PC-3 (cell line): ENCODE measurements around the gene PLA2G1B. TPM values are rescaled to one million over a fixed set of nuclear protein-coding genes. Genes with fewer than 3 reads are reported as not detected.

Source experiments
- ATAC-seq: fragments of 200-7000 bp; cut with Tn5 transposase; 2 replicates; pipeline ENCODE4 v1.9.1; 2020; ENCODE audit warnings: mild to moderate bottlenecking, moderate library complexity
- BruUV-seq: library from RNA; stranded (reverse); fragments of 400-500 nt; replicated peaks from 2 replicates; lab custom pipeline; 2021; lab: Mats Ljungman, UMichigan
- CTCF ChIA-PET: fragments of 300-600 bp; sonication (Branson Sonifier 250); formaldehyde crosslinking; loops from one replicate; lab custom pipeline; 2022; ENCODE audit warnings: antibody characterized with exemption; lab: Charles Lee
- POLR2A ChIA-PET: fragments of 300-600 bp; sonication (Branson Sonifier 250); formaldehyde crosslinking; loops from one replicate; lab custom pipeline; 2022; ENCODE audit warnings: antibody characterized with exemption; ENCODE audit not compliant: unreplicated experiment; lab: Charles Lee
- DNase-seq: peaks from one replicate; pipeline ENCODE4 v3.0.0-alpha.2; 2015
- H2AFZ ChIP-seq: fragments of 300-600 bp; sonication (generic); 2 replicates; pipeline ENCODE4 v1.6.0; 2016; ENCODE audit warnings: antibody characterized with exemption, low read length
- H3F3A ChIP-seq: fragments of 300-600 bp; sonication (generic); one replicate; pipeline ENCODE4 v1.6.0; 2017; ENCODE audit warnings: antibody characterized with exemption, low read length, control low read depth, mild to moderate bottlenecking; ENCODE audit not compliant: unreplicated experiment
- H3K27ac ChIP-seq: fragments of 300-600 bp; sonication (generic); 2 replicates; pipeline ENCODE4 v1.5.1; 2016; ENCODE audit warnings: mild to moderate bottlenecking, low read length
- H3K27me3 ChIP-seq: fragments of 300-600 bp; sonication (generic); 2 replicates; pipeline ENCODE4 v1.6.1; 2016; ENCODE audit warnings: low read length, mixed read lengths
- H3K36me3 ChIP-seq: fragments of 300-600 bp; sonication (generic); 2 replicates; pipeline ENCODE4 v1.6.1; 2016; ENCODE audit warnings: low read depth, mixed run types, low read length, mixed read lengths
- H3K4me1 ChIP-seq: fragments of 300-600 bp; sonication (generic); 2 replicates; pipeline ENCODE4 v1.5.1; 2016; ENCODE audit warnings: low read length; ENCODE audit not compliant: insufficient read depth
- H3K4me2 ChIP-seq: fragments of 300-600 bp; sonication (generic); 2 replicates; pipeline ENCODE4 v1.6.0; 2016; ENCODE audit warnings: low read length
- H3K4me3 ChIP-seq: fragments of 300-600 bp; sonication (generic); 2 replicates; pipeline ENCODE4 v1.5.1; 2016; ENCODE audit warnings: mild to moderate bottlenecking, low read length, mixed read lengths
- H3K79me2 ChIP-seq: fragments of 300-600 bp; sonication (generic); 2 replicates; pipeline ENCODE4 v1.6.1; 2017; ENCODE audit warnings: low read length, mixed read lengths
- H3K9ac ChIP-seq: fragments of 300-600 bp; sonication (generic); 2 replicates; pipeline ENCODE4 v1.6.0; 2016; ENCODE audit warnings: mild to moderate bottlenecking, low read length
- H3K9me2 ChIP-seq: fragments of 300-600 bp; sonication (generic); replicated peaks from 2 replicates; pipeline ENCODE4 v1.6.1; 2016; ENCODE audit warnings: mixed run types, low read length, mixed read lengths
- H3K9me3 ChIP-seq: fragments of 300-600 bp; sonication (generic); 2 replicates; pipeline ENCODE4 v1.6.1; 2016; ENCODE audit warnings: low read length, mixed read lengths
- H4K20me1 ChIP-seq: fragments of 300-600 bp; sonication (generic); 2 replicates; pipeline ENCODE4 v1.6.1; 2016; ENCODE audit warnings: low read length, mixed read lengths
- EZH2 ChIP-seq: fragments of 300-600 bp; sonication (generic); IDR thresholded peaks from one replicate; pipeline ENCODE4 v1.6.1; 2017; ENCODE audit warnings: antibody characterized with exemption, mild to moderate bottlenecking, low read length; ENCODE audit not compliant: unreplicated experiment
- EZH2phosphoT487 ChIP-seq: fragments of 300-600 bp; sonication (generic); IDR thresholded peaks from 2 replicates; pipeline ENCODE4 v1.6.1; 2018; ENCODE audit warnings: mild to moderate bottlenecking, antibody characterized with exemption, low read length, borderline replicate concordance
- intact Hi-C: fragments of 100-400 bp; cut with micrococcal nuclease; formaldehyde crosslinking; loops from 2 replicates; pipeline ENCODE4 v1.9.0; 2023
- total RNA-seq: library from RNA; depleted of rRNA; stranded (reverse); fragments of >200 nt; gene quantifications from 2 replicates; pipeline ENCODE4 v1.2.3, GENCODE V29; 2014
- TF ChIP-seq, protein P1 (sequence below): fragments of 300-600 bp; sonication (generic); conservative IDR thresholded peaks from 2 replicates; pipeline ENCODE4 v1.5.1; 2017; ENCODE audit warnings: antibody characterized with exemption, low read depth, mild to moderate bottlenecking, low read length

The PLA2G1B gene
- total RNA-seq, 1 experiment from 2014 or later: not detected

- CTCF ChIA-PET: interaction anchor here (0.6 to 0.8 kb wide), 3 partner anchors 12 to 850 kb away, joined by 3 to 5 read pairs (median 5); no protein-coding TSS in a partner anchor
- Histone ChIP-seq H3K27ac (no peak overlapping the region), H3F3A (no peaks in the 10 kb centered on the region), H3K4me2 (no peak overlapping the region), H3K4me1 (peaks cover 6% of the 10 kb centered on the region), H3K4me3 (no peak overlapping the region), H3K36me3 (no peaks in the 10 kb centered on the region), H3K9me2 (no peaks in the 10 kb centered on the region), H4K20me1 (no peaks in the 10 kb centered on the region), H2AFZ (no peak overlapping the region), H3K27me3 (no peaks in the 10 kb centered on the region), H3K9me3 (no peaks in the 10 kb centered on the region), H3K9ac (no peak overlapping the region), H3K79me2 (no peaks in the 10 kb centered on the region)
- BruUV-seq: no TSS peak
- DNase-seq (no peak), ATAC-seq (no peak)
- TF ChIP-seq, protein P1, sequence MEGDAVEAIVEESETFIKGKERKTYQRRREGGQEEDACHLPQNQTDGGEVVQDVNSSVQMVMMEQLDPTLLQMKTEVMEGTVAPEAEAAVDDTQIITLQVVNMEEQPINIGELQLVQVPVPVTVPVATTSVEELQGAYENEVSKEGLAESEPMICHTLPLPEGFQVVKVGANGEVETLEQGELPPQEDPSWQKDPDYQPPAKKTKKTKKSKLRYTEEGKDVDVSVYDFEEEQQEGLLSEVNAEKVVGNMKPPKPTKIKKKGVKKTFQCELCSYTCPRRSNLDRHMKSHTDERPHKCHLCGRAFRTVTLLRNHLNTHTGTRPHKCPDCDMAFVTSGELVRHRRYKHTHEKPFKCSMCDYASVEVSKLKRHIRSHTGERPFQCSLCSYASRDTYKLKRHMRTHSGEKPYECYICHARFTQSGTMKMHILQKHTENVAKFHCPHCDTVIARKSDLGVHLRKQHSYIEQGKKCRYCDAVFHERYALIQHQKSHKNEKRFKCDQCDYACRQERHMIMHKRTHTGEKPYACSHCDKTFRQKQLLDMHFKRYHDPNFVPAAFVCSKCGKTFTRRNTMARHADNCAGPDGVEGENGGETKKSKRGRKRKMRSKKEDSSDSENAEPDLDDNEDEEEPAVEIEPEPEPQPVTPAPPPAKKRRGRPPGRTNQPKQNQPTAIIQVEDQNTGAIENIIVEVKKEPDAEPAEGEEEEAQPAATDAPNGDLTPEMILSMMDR: no peak
- TF ChIP-seq EZH2: no peak
- TF ChIP-seq EZH2phosphoT487: no peak
- intact Hi-C loops: no loop called here
- POLR2A ChIA-PET: interaction anchor here (0.6 kb wide), 1 partner anchor 143 kb away, joined by 3 read pairs; no protein-coding TSS in a partner anchor
These were observed 26.2 kb upstream of the PLA2G1B start for GRCh38 chr12:120353556-120354317.

GRCh38 chr12:120353136-120353535 lies 25.6 kb upstream of the PLA2G1B start:
- ATAC-seq (no peak), DNase-seq (no peak)
- Histone ChIP-seq H3K4me1 (peaks cover 6% of the 10 kb centered on the region), H3K36me3 (no peaks in the 10 kb centered on the region), H3K9me2 (no peaks in the 10 kb centered on the region), H3K79me2 (no peaks in the 10 kb centered on the region), H3K9me3 (no peaks in the 10 kb centered on the region), H3K4me3 (no peak overlapping the region), H4K20me1 (no peaks in the 10 kb centered on the region), H3K27me3 (no peaks in the 10 kb centered on the region), H3F3A (no peaks in the 10 kb centered on the region), H2AFZ (no peak overlapping the region), H3K9ac (no peak overlapping the region), H3K27ac (no peak overlapping the region), H3K4me2 (no peak overlapping the region)
- TF ChIP-seq EZH2phosphoT487: no peak
- TF ChIP-seq, protein P1: no peak
- TF ChIP-seq EZH2: no peak
- POLR2A ChIA-PET: interaction anchor here (0.7 kb wide), 1 partner anchor 84 kb away, joined by 3 read pairs; no protein-coding TSS in a partner anchor
- intact Hi-C loops: no loop called here
- no TSS peak for BruUV-seq
- CTCF ChIA-PET: interaction anchor here (0.6 to 0.8 kb wide), 2 partner anchors 12 to 77 kb away, joined by 3 to 5 read pairs; no protein-coding TSS in a partner anchor

GRCh38 chr12:120352117-120352516 lies 24.5 kb upstream of the PLA2G1B start:
- H3K4me2 ChIP-seq: no peak overlapping the region
- no peaks in the 10 kb centered on the region for H3K9me3 ChIP-seq
- H2AFZ ChIP-seq: peak overlapping the region; percentile 43
- ChIA-PET POLR2A (no interaction called here), CTCF (no interaction called here)
- no peak overlapping the region for H3K4me3 ChIP-seq
- no peak overlapping the region for H3K9ac ChIP-seq
- H3K27ac ChIP-seq: no peak overlapping the region
- peaks cover 6% of the 10 kb centered on the region for H3K4me1 ChIP-seq
- intact Hi-C loops: no loop called here
- H3F3A ChIP-seq: no peaks in the 10 kb centered on the region
- TF ChIP-seq EZH2 (no peak), EZH2phosphoT487 (no peak)
- TF ChIP-seq, protein P1: no peak
- DNase-seq (peak; percentile 71), ATAC-seq (peak; percentile 42)
- no peaks in the 10 kb centered on the region for H4K20me1 ChIP-seq
- BruUV-seq: no TSS peak
- H3K79me2 ChIP-seq: no peaks in the 10 kb centered on the region
- H3K36me3 ChIP-seq: no peaks in the 10 kb centered on the region
- H3K27me3 ChIP-seq: no peaks in the 10 kb centered on the region
- H3K9me2 ChIP-seq: no peaks in the 10 kb centered on the region
